Loucy (cell line): ENCODE results near the gene MARCHF9.

ENCODE experiments used
- CTCF ChIP-seq: fragments of 200-600 bp; sonication (generic); conservative IDR thresholded peaks from 2 replicates; pipeline ENCODE4 v1.5.1; 2014; ENCODE audit warnings: mild to moderate bottlenecking, antibody characterized with exemption, low read length
- EZH2phosphoT487 ChIP-seq: fragments of 200-600 bp; IDR thresholded peaks from 2 replicates; pipeline ENCODE4 v1.6.1; 2018; ENCODE audit warnings: antibody characterized with exemption, mild to moderate bottlenecking, moderate library complexity, borderline replicate concordance

DNA sequence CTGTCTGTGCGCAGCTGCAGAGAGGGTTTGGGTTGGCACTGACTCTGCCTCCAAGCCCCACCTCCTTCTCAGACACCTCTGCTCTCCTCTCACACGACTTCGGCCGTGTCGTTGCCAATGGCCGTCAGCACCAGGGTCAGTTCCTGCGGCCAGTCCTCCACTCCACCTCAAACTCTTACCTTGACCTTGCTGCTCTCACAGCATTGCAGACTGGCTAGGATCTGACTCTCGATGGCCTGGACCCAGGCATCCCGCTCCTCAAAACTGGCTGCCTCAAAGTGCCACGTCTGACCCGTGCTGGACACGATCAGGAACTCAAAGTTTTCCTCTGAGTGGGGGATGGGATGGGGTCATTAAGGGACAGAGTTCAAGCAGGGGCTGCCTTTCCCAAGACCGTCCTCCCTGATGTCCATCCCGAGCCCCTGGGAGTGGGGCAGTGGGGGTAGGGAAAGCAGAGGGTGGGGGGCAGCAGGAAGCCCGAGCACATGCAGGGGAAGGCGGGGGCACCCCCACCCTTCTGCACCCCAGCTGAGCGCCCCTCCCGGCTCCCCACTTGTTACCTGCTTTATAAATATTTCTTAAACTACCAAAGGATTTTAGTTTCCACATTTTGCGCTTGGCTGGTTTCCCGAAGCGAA is 27.0 kb upstream of the MARCHF9 start:
- TF ChIP-seq CTCF: no peak
- no peak for TF ChIP-seq EZH2phosphoT487
